A549 treated with DMSO at 1 μM for 4 hours (cell line): ENCODE measurements around the gene NEK10. TPM values are rescaled to one million over a fixed set of nuclear protein-coding genes. Genes with fewer than 3 reads are reported as not detected.

Source experiments
- total RNA-seq: library from RNA; stranded (reverse); fragments of 200-300 nt; extraction: Qiagen RNA extraction; gene quantifications from 5 replicates; pipeline ENCODE4 v1.2.3, GENCODE V29; 2022; ENCODE audit warnings: low read depth

The NEK10 gene, protein sequence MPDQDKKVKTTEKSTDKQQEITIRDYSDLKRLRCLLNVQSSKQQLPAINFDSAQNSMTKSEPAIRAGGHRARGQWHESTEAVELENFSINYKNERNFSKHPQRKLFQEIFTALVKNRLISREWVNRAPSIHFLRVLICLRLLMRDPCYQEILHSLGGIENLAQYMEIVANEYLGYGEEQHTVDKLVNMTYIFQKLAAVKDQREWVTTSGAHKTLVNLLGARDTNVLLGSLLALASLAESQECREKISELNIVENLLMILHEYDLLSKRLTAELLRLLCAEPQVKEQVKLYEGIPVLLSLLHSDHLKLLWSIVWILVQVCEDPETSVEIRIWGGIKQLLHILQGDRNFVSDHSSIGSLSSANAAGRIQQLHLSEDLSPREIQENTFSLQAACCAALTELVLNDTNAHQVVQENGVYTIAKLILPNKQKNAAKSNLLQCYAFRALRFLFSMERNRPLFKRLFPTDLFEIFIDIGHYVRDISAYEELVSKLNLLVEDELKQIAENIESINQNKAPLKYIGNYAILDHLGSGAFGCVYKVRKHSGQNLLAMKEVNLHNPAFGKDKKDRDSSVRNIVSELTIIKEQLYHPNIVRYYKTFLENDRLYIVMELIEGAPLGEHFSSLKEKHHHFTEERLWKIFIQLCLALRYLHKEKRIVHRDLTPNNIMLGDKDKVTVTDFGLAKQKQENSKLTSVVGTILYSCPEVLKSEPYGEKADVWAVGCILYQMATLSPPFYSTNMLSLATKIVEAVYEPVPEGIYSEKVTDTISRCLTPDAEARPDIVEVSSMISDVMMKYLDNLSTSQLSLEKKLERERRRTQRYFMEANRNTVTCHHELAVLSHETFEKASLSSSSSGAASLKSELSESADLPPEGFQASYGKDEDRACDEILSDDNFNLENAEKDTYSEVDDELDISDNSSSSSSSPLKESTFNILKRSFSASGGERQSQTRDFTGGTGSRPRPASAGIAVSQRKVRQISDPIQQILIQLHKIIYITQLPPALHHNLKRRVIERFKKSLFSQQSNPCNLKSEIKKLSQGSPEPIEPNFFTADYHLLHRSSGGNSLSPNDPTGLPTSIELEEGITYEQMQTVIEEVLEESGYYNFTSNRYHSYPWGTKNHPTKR
- 0.86 to 1.8 TPM (median 1.3 TPM) in 5 replicates for total RNA-seq

DNA sequence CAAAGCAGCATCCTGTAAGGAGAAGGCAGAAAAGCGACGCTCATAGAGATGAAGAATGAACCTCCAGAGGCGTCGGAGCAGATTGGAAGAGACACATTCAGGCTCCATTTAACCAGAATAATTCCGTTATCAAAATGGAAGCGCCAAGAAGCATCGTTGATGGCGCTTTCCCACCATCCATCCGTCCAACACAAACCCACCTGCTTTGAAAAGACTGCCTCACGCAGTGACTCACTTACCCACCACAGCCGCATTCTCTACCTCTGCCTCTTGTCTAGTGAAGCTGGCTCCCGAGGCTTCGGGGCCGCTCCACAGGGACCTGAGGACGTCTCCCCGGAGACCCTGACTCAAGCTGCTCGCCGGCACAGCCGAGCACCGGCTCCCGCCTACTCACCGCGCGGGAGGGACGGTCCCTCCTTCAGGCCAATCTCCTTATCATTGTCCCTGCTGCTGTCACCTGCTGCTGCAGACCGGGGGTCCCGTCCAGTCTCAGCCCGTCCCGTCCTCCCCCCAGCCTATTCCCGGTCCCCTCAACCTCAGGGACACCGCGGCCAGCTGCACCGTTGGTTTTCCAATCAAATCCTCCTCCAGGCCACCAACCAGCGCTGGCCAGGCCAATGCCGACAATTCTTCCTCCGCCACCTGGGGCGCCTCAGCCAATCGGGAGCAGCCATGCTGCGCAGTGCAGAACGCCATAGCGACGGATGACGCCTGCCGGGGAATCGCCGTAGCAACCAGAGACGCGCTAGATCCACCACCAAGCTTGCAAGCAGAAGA, at the start of gene NEK10:
Gene NEK10, minus strand, starts transcription at position 553 of the 777 bp plus-strand sequence. CDS start 16,501 bp downstream, outside the sequence.

Other genes starting within 250 kb of the NEK10 start
- gene SLC4A7, start 115.0 kb upstream of the NEK10 start, total RNA-seq: 18.8 to 38.3 TPM (median 31.8 TPM) in 5 replicates